Measurements from ENCODE around the gene PARP11.

The PARP11 gene

DNA sequence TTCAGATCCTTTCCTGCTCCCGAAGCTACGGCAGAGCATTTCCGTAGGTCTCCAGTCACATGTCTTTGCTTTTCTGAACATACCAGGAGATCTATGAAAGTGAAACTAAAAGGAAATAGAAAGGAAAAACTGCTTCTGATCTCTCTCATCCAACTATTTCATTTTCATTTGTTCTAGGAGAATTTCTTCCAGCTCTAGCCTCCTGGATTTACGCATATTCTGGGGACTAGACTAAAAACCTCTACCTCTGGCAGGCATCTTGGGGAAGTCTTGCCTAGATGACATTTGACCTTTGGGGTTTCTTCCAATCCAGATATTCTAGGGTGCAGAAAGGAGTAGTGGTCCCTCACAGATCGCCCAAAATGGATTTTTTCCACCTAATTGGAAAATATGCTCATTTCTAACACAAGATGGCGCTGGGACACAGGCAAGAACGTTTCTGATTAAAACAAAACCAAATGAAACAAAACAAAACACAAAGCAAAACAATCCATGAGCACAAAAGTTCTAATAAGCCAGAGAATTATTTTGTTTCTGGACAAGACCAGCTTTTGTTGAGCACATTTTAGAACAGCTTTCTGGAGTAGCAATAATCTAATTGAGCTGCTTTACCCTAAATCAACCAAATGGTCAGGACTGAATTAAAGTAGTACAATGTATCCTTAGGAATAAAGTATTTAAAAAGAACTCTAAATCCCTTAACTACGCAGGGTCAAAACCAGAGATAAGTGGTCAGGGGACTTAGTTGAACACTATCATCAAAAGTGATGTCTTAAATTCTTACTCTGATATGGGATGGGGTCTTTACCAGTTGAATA is 12.3 kb upstream of the PARP11 start:
- H3K9ac ChIP-seq (ENCODE audit: low read length): no peak overlapping the region

DNA sequence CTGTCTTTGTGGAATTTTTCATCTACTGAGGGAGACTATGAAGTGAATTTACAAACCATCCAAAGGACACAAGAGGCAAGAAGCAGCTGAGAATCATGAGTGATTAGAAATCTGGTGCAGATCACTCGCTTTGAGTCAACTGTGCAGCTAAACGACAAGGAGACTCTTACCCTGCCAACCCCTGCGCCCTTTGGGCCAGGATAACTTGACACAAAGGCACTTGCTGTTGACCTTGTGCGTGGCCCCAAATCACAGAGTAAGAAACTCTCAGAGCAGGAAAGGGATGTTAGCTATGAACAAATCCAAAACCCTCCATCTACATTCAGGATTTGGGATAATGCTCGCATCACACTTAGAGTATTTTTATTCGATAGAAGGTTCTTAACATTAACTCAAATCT is 11.5 kb upstream of the PARP11 start:
- H3K27me3 ChIP-seq (ENCODE audit: low read length): no peaks in the 10 kb centered on the region
- H2AFZ ChIP-seq (ENCODE audit: low read depth, low read length, severe bottlenecking): no peak overlapping the region
- no peak for TF ChIP-seq EZH2phosphoT487 (conservative IDR thresholded peaks at IDR 0.05; ENCODE audit: low read length)
- TF ChIP-seq CTCF (IDR thresholded peaks at IDR 0.05; ENCODE audit: insufficient read depth, low read length, poor library complexity, severe bottlenecking): no peak
- H4K20me1 ChIP-seq (ENCODE audit: low read depth, low read length): no peaks in the 10 kb centered on the region
- no peak overlapping the region for H3K9ac ChIP-seq (ENCODE audit: low read length)
- H3K9me2 ChIP-seq (replicated peaks; ENCODE audit: insufficient read depth, low read length): no peaks in the 10 kb centered on the region
- no peak overlapping the region for H3K4me2 ChIP-seq (ENCODE audit: low read depth, low read length, poor library complexity, severe bottlenecking)
- H3K27ac ChIP-seq (ENCODE audit: low read depth, low read length): no peak overlapping the region
- H3F3A ChIP-seq (ENCODE audit: insufficient read depth): no peaks in the 10 kb centered on the region
- H3K9me3 ChIP-seq (ENCODE audit: insufficient read depth, low read length): no peaks in the 10 kb centered on the region
- no peak overlapping the region for H3K4me3 ChIP-seq (ENCODE audit: insufficient read depth, low read length, poor library complexity, severe bottlenecking)
- H3K79me2 ChIP-seq (ENCODE audit: insufficient read depth, low read length): no peaks in the 10 kb centered on the region
- no peaks in the 10 kb centered on the region for H3K36me3 ChIP-seq (ENCODE audit: low read length)

More for the DNA sequence above, 12.3 kb upstream of the PARP11 start:
- Histone ChIP-seq H4K20me1 (ENCODE audit: low read depth, low read length) (no peaks in the 10 kb centered on the region), H3K9me3 (ENCODE audit: insufficient read depth, low read length) (no peaks in the 10 kb centered on the region), H3K4me3 (ENCODE audit: insufficient read depth, low read length, poor library complexity, severe bottlenecking) (no peak overlapping the region), H3K4me2 (ENCODE audit: low read depth, low read length, poor library complexity, severe bottlenecking) (peak overlapping the region; percentile 28), H3F3A (ENCODE audit: insufficient read depth) (no peaks in the 10 kb centered on the region), H3K27ac (ENCODE audit: low read depth, low read length) (no peak overlapping the region), H3K9me2 (replicated peaks; ENCODE audit: insufficient read depth, low read length) (no peaks in the 10 kb centered on the region), H3K27me3 (ENCODE audit: low read length) (no peaks in the 10 kb centered on the region), H2AFZ (ENCODE audit: low read depth, low read length, severe bottlenecking) (no peak overlapping the region), H3K79me2 (ENCODE audit: insufficient read depth, low read length) (no peaks in the 10 kb centered on the region), H3K36me3 (ENCODE audit: low read length) (no peaks in the 10 kb centered on the region)
- TF ChIP-seq CTCF (IDR thresholded peaks at IDR 0.05; ENCODE audit: insufficient read depth, low read length, poor library complexity, severe bottlenecking) (peak; percentile 56), EZH2phosphoT487 (conservative IDR thresholded peaks at IDR 0.05; ENCODE audit: low read length) (no peak)

DNA sequence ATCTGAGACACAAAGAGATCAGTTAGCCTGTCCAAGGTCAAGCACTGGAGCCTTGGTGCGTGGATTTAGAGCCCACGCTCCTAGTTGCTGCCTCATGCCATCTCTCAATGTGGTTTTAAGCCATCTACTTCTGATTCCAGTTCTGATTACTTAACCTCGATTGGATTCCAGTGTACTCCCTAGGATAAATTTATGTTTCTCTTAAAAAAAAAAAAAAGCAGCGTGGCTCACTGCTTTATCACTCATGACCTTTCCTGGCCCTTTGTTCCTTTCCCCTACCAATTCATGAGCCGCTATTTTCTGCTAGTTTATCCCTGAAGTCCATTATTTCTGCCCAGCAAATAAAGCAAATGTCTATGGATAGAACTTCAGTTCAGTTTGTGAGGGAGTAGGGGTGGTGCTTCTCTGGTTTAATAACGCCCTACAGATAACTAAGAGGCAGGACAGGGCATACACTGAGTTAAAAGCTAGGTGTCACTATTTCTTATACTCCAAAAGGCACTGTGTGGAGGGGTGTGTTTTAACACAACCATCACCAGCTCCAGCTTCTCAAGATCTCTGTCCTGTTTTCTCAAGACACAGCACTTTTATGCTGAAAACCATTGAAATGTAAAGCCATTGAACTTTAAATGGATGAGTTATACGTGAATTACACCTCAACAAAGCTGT is 9.8 kb upstream of the PARP11 start:
- H3K9me2 ChIP-seq (replicated peaks; ENCODE audit: insufficient read depth, low read length): no peaks in the 10 kb centered on the region
- no peaks in the 10 kb centered on the region for H4K20me1 ChIP-seq (ENCODE audit: low read depth, low read length)
- no peaks in the 10 kb centered on the region for H3K79me2 ChIP-seq (ENCODE audit: insufficient read depth, low read length)
- H3F3A ChIP-seq (ENCODE audit: insufficient read depth): no peaks in the 10 kb centered on the region
- no peak overlapping the region for H2AFZ ChIP-seq (ENCODE audit: low read depth, low read length, severe bottlenecking)
- H3K9me3 ChIP-seq (ENCODE audit: insufficient read depth, low read length): no peaks in the 10 kb centered on the region
- TF ChIP-seq EZH2phosphoT487 (conservative IDR thresholded peaks at IDR 0.05; ENCODE audit: low read length): no peak
- peak; percentile 26 for TF ChIP-seq CTCF (IDR thresholded peaks at IDR 0.05; ENCODE audit: insufficient read depth, low read length, poor library complexity, severe bottlenecking)
- H3K4me3 ChIP-seq (ENCODE audit: insufficient read depth, low read length, poor library complexity, severe bottlenecking): no peak overlapping the region
- H3K9ac ChIP-seq (ENCODE audit: low read length): no peak overlapping the region
- no peak overlapping the region for H3K4me2 ChIP-seq (ENCODE audit: low read depth, low read length, poor library complexity, severe bottlenecking)
- H3K27ac ChIP-seq (ENCODE audit: low read depth, low read length): no peak overlapping the region
- no peaks in the 10 kb centered on the region for H3K27me3 ChIP-seq (ENCODE audit: low read length)
- no peaks in the 10 kb centered on the region for H3K36me3 ChIP-seq (ENCODE audit: low read length)
